ENCODE results near the gene ZNRF1. TPM values are rescaled to one million over a fixed set of nuclear protein-coding genes. Genes with fewer than 3 reads are reported as not detected.

The ZNRF1 gene
- total RNA-seq, 2 experiments from 2014 or later, result 35.2 to 42.9 TPM

DNA sequence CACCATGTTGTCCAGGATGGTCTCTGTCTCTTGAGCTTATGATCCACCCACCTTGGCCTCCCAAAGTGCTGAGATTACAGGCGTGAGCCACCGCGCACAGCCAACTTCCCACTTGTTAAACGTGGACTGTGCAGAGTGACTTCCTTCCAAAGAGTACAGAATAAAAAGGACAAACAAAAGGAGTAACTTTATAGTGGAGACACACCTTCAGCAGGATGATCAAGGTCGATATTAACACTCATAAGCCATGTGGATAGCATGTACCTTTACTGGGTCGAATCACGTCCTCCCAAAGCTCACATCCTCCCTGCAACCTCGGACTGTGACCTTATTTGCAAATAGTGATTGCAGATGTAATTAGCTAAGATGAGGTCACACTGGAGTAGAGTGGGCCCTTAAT lies 139.4 kb downstream of the ZNRF1 start:
- intact Hi-C loops (cut with DNase I, micrococcal nuclease), result no loop called here
- Mint-ChIP-seq H3K36me3 (ENCODE audit: low read depth) (no peaks in the 10 kb centered on the region), H3K4me3 (no peak overlapping the region), H3K27ac (no peak overlapping the region), H3K27me3 (peaks cover 6% of the 10 kb centered on the region), H3K4me1 (peaks cover 6% of the 10 kb centered on the region), H3K9me3 (ENCODE audit: low read depth) (no peaks in the 10 kb centered on the region)
- ChIA-PET POLR2A (no interaction called here), CTCF (interaction anchor here (1.2 to 1.6 kb wide), 2 partner anchors 27 to 140 kb away, joined by 4 to 5 read pairs; no protein-coding TSS in a partner anchor)
- ATAC-seq (no peak), DNase-seq (no peak)

DNA sequence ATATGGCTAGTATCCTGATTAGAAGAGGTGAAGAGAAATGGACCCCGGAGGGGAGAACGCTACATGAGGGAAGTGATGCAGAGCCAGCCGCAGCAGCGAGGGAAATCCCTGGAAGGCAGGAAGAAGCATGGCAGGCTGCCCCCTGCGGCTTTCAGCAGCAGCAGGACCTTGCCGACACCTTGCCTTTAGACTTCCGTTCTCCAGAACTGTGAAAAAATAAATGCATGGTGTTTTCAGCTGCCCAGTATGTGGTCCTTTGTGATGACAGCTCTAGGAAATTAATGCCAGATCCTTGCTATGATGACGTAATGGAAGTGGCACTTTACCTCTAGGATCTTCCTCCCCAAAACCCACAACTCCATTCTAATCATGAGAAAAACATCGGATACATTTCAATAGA lies 139.8 kb downstream of the ZNRF1 start:
- ChIA-PET CTCF (interaction anchor here (1.6 kb wide), 1 partner anchor 27 kb away, joined by 5 read pairs; no protein-coding TSS in a partner anchor), POLR2A (no interaction called here)
- Mint-ChIP-seq H3K4me3 (no peak overlapping the region), H3K9me3 (ENCODE audit: low read depth) (no peaks in the 10 kb centered on the region), H3K4me1 (peaks cover 6% of the 10 kb centered on the region), H3K27ac (no peak overlapping the region), H3K36me3 (ENCODE audit: low read depth) (no peaks in the 10 kb centered on the region), H3K27me3 (peaks cover 6% of the 10 kb centered on the region)
- no peak for ATAC-seq
- intact Hi-C loops (cut with DNase I, micrococcal nuclease), result no loop called here
- DNase-seq, result peak; percentile 24

DNA sequence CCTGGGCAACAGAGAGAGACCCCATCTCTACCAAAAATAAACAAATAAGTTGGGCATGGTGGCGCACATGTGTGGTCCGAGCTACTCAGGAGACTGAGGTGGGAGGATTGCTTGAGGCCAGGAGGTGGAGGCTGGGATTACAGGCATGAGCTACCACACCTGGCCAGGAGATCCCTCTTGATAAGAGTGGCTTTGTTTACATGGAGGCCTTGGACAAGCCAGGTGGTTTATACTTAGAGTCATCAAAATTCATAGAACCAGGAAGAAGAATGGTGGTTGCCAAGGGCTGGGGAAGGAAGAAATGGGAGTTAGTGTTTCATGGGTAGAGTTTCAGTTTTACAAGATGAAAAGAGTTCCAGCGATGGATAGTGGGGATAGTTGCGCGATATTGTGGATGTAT lies 140.7 kb downstream of the ZNRF1 start:
- no peak for DNase-seq
- H3K27ac Mint-ChIP-seq, result no peak overlapping the region
- H3K27me3 Mint-ChIP-seq, result peaks cover 6% of the 10 kb centered on the region
- ATAC-seq, result no peak
- no peaks in the 10 kb centered on the region for H3K9me3 Mint-ChIP-seq (ENCODE audit: low read depth)
- H3K4me3 Mint-ChIP-seq, result no peak overlapping the region
- ChIA-PET POLR2A (no interaction called here), CTCF (interaction anchor here (0.6 to 1.6 kb wide), 2 partner anchors 28 to 142 kb away, joined by 3 to 5 read pairs; no protein-coding TSS in a partner anchor)
- H3K36me3 Mint-ChIP-seq (ENCODE audit: low read depth), result no peaks in the 10 kb centered on the region
- intact Hi-C loops (cut with DNase I, micrococcal nuclease), result no loop called here
- peaks cover 6% of the 10 kb centered on the region for H3K4me1 Mint-ChIP-seq

DNA sequence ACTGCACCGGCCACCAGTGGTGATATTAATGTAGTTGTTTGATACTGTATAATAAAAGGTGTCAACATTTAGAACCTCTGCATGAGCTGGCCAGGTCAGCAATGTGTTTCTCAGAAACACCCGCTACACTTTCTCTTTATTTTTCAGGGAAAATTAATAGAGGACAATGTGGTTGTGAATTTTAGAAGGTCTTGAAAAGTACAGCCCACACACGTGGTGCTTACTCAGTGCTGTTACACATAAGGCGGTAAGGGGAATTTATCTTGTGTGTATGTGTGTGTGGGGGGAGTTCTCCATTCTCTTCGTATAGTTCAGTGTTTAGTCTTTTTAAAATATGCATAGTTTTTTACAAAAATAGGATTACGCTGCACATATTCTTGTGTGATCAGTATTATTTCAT lies 145.1 kb downstream of the ZNRF1 start:
- H3K27ac Mint-ChIP-seq, result no peak overlapping the region
- ChIA-PET CTCF (no interaction called here), POLR2A (no interaction called here)
- H3K9me3 Mint-ChIP-seq (ENCODE audit: low read depth), result no peaks in the 10 kb centered on the region
- ATAC-seq (no peak), DNase-seq (no peak)
- H3K36me3 Mint-ChIP-seq (ENCODE audit: low read depth), result peaks cover 1% of the 10 kb centered on the region
- intact Hi-C loops (cut with DNase I, micrococcal nuclease), result loop anchor here in 1 of 2 experiments (10.0 kb wide), 2 partner anchors 329 to 849 kb away; partner anchors contain the start of gene PSMD7
- H3K4me1 Mint-ChIP-seq, result peaks cover 6% of the 10 kb centered on the region
- H3K27me3 Mint-ChIP-seq, result no peaks in the 10 kb centered on the region
- no peak overlapping the region for H3K4me3 Mint-ChIP-seq

GRCh38 chr16:75147968-75148310 lies 149.1 kb downstream of the ZNRF1 start:
- Mint-ChIP-seq H3K36me3 (ENCODE audit: low read depth) (peaks cover 27% of the 10 kb centered on the region), H3K9me3 (ENCODE audit: low read depth) (peaks cover 19% of the 10 kb centered on the region), H3K27ac (peak overlapping the region; percentile 73), H3K27me3 (no peaks in the 10 kb centered on the region), H3K4me1 (peaks cover 32% of the 10 kb centered on the region), H3K4me3 (peak overlapping the region; percentile 88)
- no peak for DNase-seq
- no peak for ATAC-seq
- ChIA-PET POLR2A (no interaction called here), CTCF (interaction anchor here (0.6 to 1.8 kb wide), 2 partner anchors 36 to 698 kb away, joined by 3 to 8 read pairs; no protein-coding TSS in a partner anchor)
- intact Hi-C loops (cut with DNase I, micrococcal nuclease), result loop anchor here (1.0 to 10.0 kb wide), 16 partner anchors 37 to 853 kb away; partner anchors contain the start of genes WDR59 (in 2 of the 2), ADAT1 (in 1 of the 2), CFDP1 (in 1 of the 2) and GABARAPL2 (in 1 of the 2)

DNA sequence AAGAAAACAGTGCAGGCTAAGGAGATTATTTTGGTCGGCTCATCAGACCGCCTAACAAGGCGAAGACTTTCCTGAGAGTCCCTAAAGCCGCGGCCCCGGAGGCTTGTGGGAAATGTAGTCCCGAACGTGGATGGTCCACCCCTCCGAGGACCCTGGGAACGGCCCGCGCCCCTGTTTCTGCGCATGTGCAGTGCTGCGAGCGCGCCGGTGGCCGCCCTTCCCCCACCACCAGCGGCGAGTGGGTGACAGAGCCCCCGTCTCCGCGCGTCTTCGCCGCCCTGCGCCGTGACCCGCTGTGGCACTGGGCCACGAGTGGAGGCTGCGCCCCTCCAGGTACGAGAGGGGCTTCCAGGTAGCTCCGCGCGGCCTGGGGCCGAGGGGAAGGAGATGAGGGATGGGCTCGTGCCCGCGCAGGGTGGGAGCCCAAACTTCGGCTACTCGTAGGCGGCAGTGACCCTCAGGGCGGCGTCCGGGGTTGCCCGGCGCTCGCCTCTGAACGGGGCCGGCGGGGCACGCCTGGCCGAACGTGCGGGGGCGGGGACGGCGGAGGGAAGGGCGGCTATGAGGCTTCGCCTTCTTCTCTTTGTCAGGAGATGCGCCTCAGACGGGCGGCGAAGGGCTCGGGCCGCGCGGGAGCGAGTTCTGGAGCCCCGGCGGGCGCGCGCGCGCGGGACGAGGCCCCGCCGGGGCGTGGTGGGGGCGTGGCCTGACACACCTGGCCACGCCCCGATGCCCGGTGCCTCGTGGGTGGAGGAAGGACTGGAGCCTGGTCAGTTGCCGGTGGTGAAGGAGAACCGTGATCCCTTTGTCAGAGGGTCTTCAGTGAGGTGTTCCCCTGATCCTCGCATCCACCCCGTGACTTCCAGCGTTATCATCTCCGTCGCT lies 149.7 kb downstream of the ZNRF1 start, which contains the start of gene ZFP1:
TSS of gene ZFP1 (plus strand) at position 214 of the 885 bp plus-strand sequence. CDS start 4,428 bp downstream, outside the sequence.
- intact Hi-C loops (cut with DNase I, micrococcal nuclease), result loop anchor here (1.0 to 10.0 kb wide), 16 partner anchors 37 to 854 kb away; partner anchors contain the start of genes WDR59 (in 2 of the 2), ADAT1 (in 1 of the 2), CFDP1 (in 1 of the 2) and GABARAPL2 (in 1 of the 2)
- peaks cover 32% of the 10 kb centered on the region for H3K4me1 Mint-ChIP-seq
- peaks cover 31% of the 10 kb centered on the region for H3K36me3 Mint-ChIP-seq (ENCODE audit: low read depth)
- peak within 1 kb of the TSS; percentile 88 for H3K4me3 Mint-ChIP-seq
- ChIA-PET POLR2A (no interaction called here), CTCF (interaction anchor here (0.6 to 1.8 kb wide), 2 partner anchors 37 to 698 kb away, joined by 3 to 8 read pairs; no protein-coding TSS in a partner anchor)
- peak; percentile 93 for ATAC-seq
- peaks cover 21% of the 10 kb centered on the region for H3K9me3 Mint-ChIP-seq (ENCODE audit: low read depth)
- no peaks in the 10 kb centered on the region for H3K27me3 Mint-ChIP-seq
- peak within 1 kb of the TSS; percentile 88 for H3K27ac Mint-ChIP-seq
- DNase-seq, result peak; percentile 97

DNA sequence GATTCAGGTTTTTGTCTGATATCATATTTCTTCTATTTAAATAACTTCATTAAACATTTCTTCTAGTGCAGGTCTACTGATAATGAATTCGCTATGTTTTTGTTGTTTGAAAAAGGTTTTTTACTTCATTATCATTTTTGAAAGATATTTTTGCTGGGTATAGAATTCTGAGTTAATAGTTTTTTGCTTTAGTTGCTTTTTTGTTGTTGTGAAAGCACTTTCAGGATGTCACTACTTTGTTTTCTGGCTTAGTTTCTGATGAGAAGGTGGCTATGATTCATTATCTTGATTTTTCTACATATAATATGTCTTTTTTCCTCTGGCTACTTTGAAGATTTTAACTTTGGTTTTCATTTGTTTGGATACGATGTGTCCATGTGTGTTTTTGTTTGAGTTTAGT lies 153.0 kb downstream of the ZNRF1 start:
- no peak overlapping the region for H3K27ac Mint-ChIP-seq
- peaks cover 21% of the 10 kb centered on the region for H3K9me3 Mint-ChIP-seq (ENCODE audit: low read depth)
- DNase-seq (no peak), ATAC-seq (no peak)
- peaks cover 32% of the 10 kb centered on the region for H3K4me1 Mint-ChIP-seq
- peaks cover 42% of the 10 kb centered on the region for H3K36me3 Mint-ChIP-seq (ENCODE audit: low read depth)
- CTCF ChIA-PET, result no interaction called here
- POLR2A ChIA-PET, result interaction anchor here (0.7 kb wide), 1 partner anchor 43 kb away, joined by 6 read pairs; no protein-coding TSS in a partner anchor
- no peak overlapping the region for H3K4me3 Mint-ChIP-seq
- intact Hi-C loops (cut with DNase I, micrococcal nuclease), result no loop called here
- no peaks in the 10 kb centered on the region for H3K27me3 Mint-ChIP-seq

DNA sequence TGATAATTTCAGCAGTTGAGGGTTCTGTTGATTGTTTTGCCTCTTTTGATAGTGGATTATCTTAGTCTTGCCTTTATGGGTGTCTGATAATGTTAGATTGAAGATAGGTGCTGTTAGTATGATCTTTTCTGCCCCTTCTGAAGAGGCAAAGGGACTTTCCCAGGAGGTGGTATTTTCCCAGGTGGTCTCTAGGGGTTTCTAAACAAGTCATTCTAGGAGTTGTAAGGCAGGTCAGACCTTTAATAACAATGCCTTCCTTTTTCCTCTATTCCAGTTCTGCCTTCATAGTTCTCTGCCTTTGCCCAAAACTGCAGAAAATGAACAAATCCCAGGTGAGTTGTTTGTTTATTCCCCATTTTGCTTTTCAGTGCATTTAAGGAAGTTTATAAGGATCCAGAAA lies 153.8 kb downstream of the ZNRF1 start:
- ATAC-seq (no peak), DNase-seq (no peak)
- H3K9me3 Mint-ChIP-seq (ENCODE audit: low read depth), result peaks cover 21% of the 10 kb centered on the region
- intact Hi-C loops (cut with DNase I, micrococcal nuclease), result no loop called here
- no peaks in the 10 kb centered on the region for H3K27me3 Mint-ChIP-seq
- H3K27ac Mint-ChIP-seq, result no peak overlapping the region
- no peak overlapping the region for H3K4me3 Mint-ChIP-seq
- H3K36me3 Mint-ChIP-seq (ENCODE audit: low read depth), result peaks cover 45% of the 10 kb centered on the region
- H3K4me1 Mint-ChIP-seq, result peaks cover 29% of the 10 kb centered on the region
- ChIA-PET CTCF (no interaction called here), POLR2A (interaction anchor here (0.7 kb wide), 1 partner anchor 43 kb away, joined by 6 read pairs; no protein-coding TSS in a partner anchor)

- Mint-ChIP-seq H3K36me3 (ENCODE audit: low read depth) (peaks cover 49% of the 10 kb centered on the region), H3K4me3 (no peak overlapping the region), H3K4me1 (no peaks in the 10 kb centered on the region), H3K27me3 (no peaks in the 10 kb centered on the region), H3K9me3 (ENCODE audit: low read depth) (peaks cover 5% of the 10 kb centered on the region), H3K27ac (no peak overlapping the region)
- ChIA-PET CTCF (no interaction called here), POLR2A (no interaction called here)
- DNase-seq, result no peak
- no peak for ATAC-seq
- intact Hi-C loops (cut with DNase I, micrococcal nuclease), result no loop called here
Measured at GRCh38 chr16:75160386-75160785, 161.6 kb downstream of the ZNRF1 start.

Data from activated CD4-positive, alpha-beta T cell treated with anti-CD3 and anti-CD28 coated beads for 36 hours (primary cell).